ENCODE measurements around the gene LIM2. TPM values are rescaled to one million over a fixed set of nuclear protein-coding genes. Genes with fewer than 3 reads are reported as not detected.
"Not testable (repeated sequence)": the region's sequence is repeated elsewhere in the genome, so short reads cannot be mapped to it uniquely, and the experiment has no call there.

LIM2 gene
- total RNA-seq = not detected in 2 replicates

- DNase-seq = no peak
Observed at GRCh38 chr19:51387924-51388389, at the start of gene LIM2. LIM2 (minus strand) TSS chr19:51387974; CDS start chr19:51387443, 531 bp downstream.

GRCh38 chr19:51434456-51434855 is 46.7 kb upstream of the LIM2 start:
- no peak for DNase-seq

- no peak for DNase-seq
Observed at GRCh38 chr19:51433043-51433442, 45.3 kb upstream of the LIM2 start.

GRCh38 chr19:51431124-51431523 is 43.4 kb upstream of the LIM2 start:
- DNase-seq = no peak

GRCh38 chr19:51430221-51430620 is 42.4 kb upstream of the LIM2 start:
- no peak for DNase-seq

GRCh38 chr19:51427201-51427600 is 39.4 kb upstream of the LIM2 start:
- no peak for DNase-seq

- DNase-seq = peak; percentile 83
Observed at GRCh38 chr19:51422053-51422448, 34.3 kb upstream of the LIM2 start.

GRCh38 chr19:51421229-51422052 is 33.7 kb upstream of the LIM2 start:
- DNase-seq = no peak

- not testable (repeated sequence) for DNase-seq
Observed at GRCh38 chr19:51420511-51420910, 32.7 kb upstream of the LIM2 start.

GRCh38 chr19:51418707-51419106 is 30.9 kb upstream of the LIM2 start:
- no peak for DNase-seq

- DNase-seq = no peak
Observed at GRCh38 chr19:51417810-51418157, 30.0 kb upstream of the LIM2 start.

- DNase-seq = no peak
Observed at GRCh38 chr19:51417107-51417809, 29.5 kb upstream of the LIM2 start, which contains the start of gene SIGLEC10. SIGLEC10 (minus strand) TSS chr19:51417642; CDS start chr19:51417581, 61 bp downstream.

GRCh38 chr19:51416422-51416821 is 28.6 kb upstream of the LIM2 start:
- DNase-seq = not testable (repeated sequence)

- no peak for DNase-seq
Observed at GRCh38 chr19:51415187-51415586, 27.4 kb upstream of the LIM2 start.

- DNase-seq = no peak
Observed at GRCh38 chr19:51410950-51411748, 23.4 kb upstream of the LIM2 start.

GRCh38 chr19:51407511-51408131 is 19.8 kb upstream of the LIM2 start:
- peak; percentile 54 for DNase-seq

- DNase-seq = no peak
Observed at GRCh38 chr19:51402117-51402516, 14.3 kb upstream of the LIM2 start.

- DNase-seq = not testable (repeated sequence)
Observed at GRCh38 chr19:51399936-51400335, 12.2 kb upstream of the LIM2 start.

GRCh38 chr19:51399231-51399630 is 11.5 kb upstream of the LIM2 start:
- DNase-seq = no peak

GRCh38 chr19:51398096-51398704 is 10.4 kb upstream of the LIM2 start:
- peak; percentile 41 for DNase-seq

GRCh38 chr19:51397453-51397852 is 9.7 kb upstream of the LIM2 start:
- DNase-seq = not testable (repeated sequence)

- no peak for DNase-seq
Observed at GRCh38 chr19:51396175-51396574, 8.4 kb upstream of the LIM2 start.

Data from dermis blood vessel endothelial cell (primary cell).